ENCODE data around the gene C20orf173. TPM values are rescaled to one million over a fixed set of nuclear protein-coding genes. Genes with fewer than 3 reads are reported as not detected.

Gene C20orf173
- total RNA-seq, 1 experiment from 2014 or later: not detected

DNA sequence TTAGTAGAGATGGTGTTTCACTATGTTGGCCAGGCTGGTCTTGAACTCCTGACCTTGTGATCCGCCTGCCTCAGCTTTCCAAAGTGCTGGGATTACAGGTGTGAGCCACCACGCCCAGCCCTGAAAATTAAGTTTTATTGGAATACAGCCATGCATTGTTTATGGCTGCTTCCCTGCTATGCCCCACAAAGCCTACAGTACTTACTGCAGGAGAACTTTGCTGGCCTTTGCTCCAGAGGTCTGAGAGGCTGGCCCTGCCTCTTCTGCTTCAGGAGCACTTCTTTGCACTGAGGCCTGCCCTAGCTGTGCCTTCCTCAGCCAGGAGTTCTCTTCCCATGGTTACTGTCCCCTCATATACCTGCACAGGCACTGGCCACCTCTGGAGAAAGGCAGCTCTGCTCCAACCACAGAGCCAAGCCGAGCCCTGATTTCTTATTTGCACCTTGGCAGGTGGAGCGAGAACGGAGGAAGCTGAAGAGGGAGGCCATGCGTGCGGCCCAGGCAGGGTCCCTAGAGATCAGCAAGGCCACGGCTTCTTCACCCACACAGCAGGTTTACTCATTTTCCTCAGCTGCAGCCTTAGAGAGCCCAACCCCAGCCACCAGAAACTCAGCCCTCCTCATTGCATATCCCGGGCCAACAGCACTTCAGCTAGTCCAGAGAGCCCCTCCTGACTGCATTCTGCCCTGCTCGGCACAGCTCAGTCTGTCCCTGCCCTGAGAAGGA is 20.8 kb downstream of the C20orf173 start:
- DNase-seq (ENCODE audit: extremely low read depth, low read depth): no peak

DNA sequence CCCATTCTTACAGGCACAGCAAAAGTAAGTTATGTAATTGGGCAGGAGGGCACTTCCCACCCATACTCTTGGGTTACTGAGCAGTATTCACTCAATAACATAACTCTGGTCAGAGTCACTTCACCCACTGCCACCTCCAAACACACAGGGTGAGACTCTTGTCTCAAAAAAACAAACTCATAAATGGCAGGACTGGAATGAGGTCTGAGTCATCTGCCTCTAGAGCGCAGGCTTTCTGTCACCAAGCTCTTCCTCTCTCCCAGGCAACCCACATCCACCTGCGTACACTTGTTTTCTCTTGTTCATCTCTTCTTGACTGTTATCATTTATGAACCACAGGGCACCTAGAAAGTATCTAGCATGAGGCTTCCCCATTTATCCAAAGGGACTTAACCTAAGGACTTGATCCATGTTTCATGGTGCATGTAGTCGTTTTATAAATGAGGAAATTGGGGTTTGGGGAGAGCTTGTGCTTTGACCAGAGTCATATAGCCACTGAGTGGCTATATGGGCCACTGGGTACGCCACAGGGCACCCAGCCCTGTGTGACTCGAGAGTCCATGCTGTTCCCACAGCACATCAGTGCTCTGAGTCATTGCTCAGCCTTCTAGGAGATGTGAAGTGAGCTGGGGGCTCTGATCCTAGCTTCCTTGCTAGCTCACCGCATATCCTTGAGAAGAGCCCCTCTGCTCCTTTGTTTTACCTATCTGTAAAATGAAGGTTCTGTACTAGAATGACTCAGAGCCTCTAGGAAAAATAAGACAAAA is 22.4 kb downstream of the C20orf173 start:
- no peak for DNase-seq (ENCODE audit: extremely low read depth, low read depth)

DNA sequence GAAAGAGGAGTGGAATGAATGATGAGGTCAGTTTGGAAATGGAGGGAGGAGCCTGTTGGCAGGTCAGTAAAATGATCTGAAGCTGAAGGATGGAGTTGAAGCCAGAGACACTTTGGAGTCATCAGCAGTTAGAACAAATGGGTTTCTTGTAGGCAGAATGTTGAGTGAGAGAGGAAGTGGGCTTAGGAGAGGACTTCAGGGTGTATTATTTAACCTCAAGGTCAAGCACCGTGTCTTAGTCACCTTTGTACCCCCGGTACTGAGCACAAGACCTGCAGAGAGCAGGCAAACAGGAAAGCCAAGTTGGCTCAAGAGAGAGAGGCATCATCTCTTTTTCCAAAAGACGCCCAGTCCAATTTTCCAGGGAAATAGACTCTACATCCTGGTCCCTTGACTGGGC is 23.3 kb downstream of the C20orf173 start:
- DNase-seq (ENCODE audit: extremely low read depth, low read depth): no peak

DNA sequence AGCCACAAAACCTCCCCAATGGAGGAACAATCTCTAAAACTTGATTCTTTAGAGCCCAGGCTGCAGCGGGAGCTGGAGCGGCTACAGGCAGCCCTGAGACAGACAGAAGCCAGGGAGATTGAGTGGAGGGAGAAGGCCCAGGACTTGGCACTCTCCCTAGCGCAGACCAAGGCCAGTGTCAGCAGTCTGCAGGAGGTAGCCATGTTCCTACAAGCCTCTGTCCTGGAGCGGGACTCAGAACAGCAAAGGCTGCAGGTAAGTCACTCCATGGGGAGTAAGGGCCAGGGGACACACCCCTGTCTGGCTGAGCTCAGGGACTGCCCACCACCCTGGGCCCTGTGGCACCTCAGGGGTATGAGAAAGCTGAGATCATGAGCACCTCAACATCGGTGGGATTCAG is 24.7 kb downstream of the C20orf173 start:
- DNase-seq (ENCODE audit: extremely low read depth, low read depth): no peak

DNA sequence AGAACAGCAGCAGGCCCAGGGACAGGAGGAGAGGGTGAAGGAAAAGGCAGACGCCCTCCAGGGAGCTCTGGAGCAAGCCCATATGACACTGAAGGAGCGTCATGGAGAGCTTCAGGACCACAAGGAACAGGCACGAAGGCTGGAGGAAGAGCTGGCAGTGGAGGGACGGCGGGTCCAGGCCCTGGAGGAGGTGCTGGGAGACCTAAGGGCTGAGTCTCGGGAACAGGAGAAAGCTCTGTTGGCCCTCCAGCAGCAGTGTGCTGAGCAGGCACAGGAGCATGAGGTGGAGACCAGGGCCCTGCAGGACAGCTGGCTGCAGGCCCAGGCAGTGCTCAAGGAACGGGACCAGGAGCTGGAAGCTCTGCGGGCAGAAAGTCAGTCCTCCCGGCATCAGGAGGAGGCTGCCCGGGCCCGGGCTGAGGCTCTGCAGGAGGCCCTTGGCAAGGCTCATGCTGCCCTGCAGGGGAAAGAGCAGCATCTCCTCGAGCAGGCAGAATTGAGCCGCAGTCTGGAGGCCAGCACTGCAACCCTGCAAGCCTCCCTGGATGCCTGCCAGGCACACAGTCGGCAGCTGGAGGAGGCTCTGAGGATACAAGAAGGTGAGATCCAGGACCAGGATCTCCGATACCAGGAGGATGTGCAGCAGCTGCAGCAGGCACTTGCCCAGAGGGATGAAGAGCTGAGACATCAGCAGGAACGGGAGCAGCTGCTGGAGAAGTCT is 25.5 kb downstream of the C20orf173 start:
- DNase-seq (ENCODE audit: extremely low read depth, low read depth): no peak

DNA sequence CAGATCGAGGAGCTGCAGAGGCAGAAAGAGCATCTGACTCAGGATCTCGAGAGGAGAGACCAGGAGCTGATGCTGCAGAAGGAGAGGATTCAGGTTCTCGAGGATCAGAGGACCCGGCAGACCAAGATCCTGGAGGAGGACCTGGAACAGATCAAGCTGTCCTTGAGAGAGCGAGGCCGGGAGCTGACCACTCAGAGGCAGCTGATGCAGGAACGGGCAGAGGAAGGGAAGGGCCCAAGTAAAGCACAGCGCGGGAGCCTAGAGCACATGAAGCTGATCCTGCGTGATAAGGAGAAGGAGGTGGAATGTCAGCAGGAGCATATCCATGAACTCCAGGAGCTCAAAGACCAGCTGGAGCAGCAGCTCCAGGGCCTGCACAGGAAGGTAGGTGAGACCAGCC is 26.2 kb downstream of the C20orf173 start:
- no peak for DNase-seq (ENCODE audit: extremely low read depth, low read depth)

DNA sequence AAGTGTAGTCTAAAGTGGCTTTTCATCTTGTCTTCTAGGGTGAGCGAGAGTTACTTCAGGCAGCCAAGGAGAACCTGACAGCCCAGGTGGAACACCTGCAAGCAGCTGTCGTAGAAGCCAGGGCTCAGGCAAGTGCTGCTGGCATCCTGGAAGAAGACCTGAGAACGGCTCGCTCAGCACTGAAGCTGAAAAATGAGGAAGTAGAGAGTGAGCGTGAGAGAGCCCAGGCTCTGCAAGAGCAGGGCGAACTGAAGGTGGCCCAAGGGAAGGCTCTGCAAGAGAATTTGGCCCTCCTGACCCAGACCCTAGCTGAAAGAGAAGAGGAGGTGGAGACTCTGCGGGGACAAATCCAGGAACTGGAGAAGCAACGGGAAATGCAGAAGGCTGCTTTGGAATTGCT is 27.1 kb downstream of the C20orf173 start:
- DNase-seq (ENCODE audit: extremely low read depth, low read depth): no peak

DNA sequence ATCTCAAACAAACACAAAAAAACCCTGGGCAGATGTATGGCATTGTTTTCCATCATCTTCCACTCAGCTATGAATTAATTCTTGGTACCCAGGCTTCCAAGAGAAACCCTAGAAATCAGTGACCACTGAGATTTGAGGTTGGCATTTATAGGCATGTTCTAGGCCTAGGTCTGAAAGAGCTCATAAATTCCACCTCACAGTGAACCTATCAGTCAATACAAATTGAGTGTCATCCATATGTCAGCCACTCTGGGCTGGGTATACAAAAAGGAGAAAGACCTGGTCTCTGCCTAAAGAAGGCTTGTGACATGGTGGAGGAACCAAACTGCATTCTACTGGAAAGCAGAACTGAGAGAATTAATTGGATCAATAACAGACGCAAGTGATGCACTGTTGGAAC is 30.2 kb downstream of the C20orf173 start:
- DNase-seq (ENCODE audit: extremely low read depth, low read depth): no peak

DNA sequence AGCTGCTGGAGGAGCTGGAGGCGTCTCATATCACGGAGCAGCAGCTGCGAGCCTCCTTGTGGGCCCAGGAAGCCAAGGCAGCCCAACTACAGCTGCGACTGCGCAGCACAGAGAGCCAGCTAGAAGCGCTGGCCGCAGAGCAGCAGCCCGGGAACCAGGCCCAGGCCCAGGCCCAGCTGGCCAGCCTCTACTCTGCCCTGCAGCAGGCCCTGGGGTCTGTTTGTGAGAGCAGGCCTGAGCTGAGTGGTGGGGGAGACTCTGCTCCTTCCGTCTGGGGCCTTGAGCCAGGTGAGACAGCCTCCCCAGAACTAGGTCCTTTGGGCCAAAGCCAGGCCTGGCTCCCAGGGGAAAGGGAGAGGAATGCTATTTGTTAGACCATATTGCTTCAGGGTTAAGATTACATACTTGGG is 31.7 kb downstream of the C20orf173 start:
- DNase-seq (ENCODE audit: extremely low read depth, low read depth): no peak

DNA sequence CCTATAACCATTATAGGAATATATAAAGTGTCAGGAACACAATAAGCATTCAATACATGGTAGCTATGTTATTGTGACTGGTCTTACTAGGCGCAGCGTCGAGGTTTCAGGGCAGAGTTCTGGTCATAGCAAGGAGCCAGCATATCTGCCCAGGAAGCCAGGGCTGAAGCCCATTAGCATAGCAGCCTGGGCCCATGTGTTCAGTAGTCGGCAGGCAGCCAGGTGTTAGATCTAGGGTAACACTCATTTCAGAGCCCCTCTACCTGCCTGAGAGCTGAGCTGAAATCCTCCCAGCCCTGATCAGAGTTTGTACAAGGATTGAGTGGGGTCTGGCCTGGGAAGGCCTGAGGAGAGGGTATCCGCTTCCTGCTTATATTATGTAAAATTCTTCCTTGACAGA is 32.1 kb downstream of the C20orf173 start:
- DNase-seq (ENCODE audit: extremely low read depth, low read depth): no peak

DNA sequence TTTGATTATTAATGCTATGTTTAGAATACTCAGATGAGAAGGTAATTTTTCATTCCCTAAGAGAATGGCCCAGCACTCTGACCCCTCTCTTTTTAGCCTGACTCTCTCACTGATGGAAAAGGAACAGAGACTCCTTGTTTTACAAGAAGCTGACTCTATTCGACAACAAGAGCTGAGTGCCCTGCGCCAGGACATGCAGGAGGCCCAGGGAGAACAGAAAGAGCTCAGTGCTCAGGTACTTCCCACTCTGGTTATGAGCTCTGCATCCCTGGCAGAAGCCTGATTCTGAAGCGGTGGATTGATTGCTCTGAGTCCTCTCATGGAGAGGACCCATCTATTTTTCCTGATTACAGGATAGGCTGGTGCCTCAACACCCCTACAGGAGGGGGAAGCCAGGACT is 33.0 kb downstream of the C20orf173 start:
- DNase-seq (ENCODE audit: extremely low read depth, low read depth): no peak

DNA sequence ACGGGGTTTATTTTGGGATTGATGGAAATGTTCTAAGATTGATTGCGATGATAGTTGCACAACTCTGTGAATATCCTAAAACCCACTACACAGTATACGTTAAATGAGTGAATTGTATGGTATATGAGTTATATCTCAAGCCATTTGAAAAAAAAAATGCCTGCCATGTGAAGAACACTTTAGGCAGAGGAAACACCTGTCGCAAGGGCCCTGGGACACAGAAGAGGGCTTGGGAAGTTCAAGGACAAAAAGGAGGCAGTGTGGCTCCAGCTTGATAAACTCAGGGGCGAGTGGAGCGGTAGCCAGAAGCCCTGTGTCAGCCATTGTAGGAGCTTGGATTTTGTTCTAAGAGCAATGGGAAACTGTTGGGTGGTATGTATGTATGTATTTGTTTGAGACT is 37.1 kb downstream of the C20orf173 start:
- DNase-seq (ENCODE audit: extremely low read depth, low read depth): no peak

DNA sequence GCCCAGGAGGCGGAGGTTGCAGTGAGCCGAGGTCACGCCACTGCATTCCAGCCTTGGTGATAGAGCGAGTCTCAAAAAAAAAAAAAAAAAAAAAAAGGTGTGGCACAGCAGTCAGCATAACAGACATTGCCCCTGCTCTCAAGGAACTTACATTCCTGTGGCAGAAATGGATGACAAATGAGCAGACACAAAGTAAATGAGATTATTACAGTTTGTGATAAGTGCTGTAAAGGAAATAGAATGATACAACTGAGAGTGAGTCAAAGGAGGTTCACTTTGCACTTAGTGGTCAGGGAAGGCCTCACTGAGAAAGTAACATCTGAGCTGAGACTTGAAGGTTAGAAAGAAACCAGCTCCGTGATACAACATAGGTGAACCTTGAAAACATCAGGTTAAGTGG is 37.6 kb downstream of the C20orf173 start:
- DNase-seq (ENCODE audit: extremely low read depth, low read depth): no peak

DNA sequence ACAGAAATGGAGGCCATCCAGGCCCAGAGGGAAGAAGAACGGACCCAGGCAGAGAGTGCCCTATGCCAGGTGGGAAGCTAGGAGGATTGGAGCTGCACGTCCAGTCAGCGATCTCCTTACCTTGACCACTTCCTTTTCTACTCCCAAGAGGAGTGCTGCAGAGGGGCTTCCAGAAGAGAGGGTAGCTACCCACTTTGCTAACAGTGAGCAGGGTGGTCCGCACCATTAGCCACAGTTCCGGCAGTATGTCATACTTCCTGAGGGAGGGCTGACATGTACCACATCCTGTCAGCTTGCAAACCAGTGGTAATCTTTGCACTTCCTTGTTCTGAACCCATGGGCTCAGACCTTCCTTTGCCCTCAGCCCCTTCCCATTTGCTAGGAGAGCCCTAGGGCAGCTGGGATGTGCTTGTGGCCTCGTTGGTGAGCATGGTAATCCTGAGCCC is 38.7 kb downstream of the C20orf173 start:
- DNase-seq (ENCODE audit: extremely low read depth, low read depth): no peak

DNA sequence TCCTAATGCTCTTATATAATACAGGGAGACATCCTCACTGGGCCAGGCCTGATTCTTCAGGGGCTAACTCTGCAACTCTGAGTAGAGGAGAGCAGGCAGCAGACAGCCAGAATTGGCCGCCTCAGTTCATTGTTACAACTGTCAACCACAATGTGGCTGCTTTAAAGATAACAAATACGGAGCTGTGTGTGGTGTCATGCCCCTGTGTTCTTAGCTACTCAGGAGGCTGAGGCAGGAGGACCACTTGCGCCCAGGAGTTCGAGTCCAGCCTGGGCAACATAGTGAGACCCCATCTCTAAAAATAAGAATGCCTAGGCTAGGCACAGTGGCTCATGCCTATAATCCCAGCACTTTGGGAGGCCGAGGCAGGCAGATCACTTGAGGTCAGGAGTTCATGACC is 39.7 kb downstream of the C20orf173 start:
- DNase-seq (ENCODE audit: extremely low read depth, low read depth): no peak

DNA sequence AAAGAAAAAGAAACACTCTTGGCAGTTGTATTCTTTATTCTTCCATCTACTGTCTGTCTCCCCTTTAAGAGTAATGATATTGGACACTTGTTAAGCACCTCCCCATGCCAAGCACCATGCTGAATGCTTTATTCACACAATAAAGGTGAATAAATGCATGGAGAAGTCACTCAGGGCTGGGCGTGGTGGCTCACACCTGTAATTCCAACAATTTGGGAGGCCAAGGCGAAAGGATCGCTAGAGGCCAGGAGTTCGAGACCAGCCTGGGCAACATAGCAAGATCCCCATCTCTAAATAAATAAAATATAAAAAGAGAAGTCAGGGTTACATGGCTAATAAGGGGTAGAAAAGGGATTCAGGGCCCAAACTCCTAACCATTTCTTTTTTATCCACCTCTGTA is 42.0 kb downstream of the C20orf173 start:
- no peak for DNase-seq (ENCODE audit: extremely low read depth, low read depth)

DNA sequence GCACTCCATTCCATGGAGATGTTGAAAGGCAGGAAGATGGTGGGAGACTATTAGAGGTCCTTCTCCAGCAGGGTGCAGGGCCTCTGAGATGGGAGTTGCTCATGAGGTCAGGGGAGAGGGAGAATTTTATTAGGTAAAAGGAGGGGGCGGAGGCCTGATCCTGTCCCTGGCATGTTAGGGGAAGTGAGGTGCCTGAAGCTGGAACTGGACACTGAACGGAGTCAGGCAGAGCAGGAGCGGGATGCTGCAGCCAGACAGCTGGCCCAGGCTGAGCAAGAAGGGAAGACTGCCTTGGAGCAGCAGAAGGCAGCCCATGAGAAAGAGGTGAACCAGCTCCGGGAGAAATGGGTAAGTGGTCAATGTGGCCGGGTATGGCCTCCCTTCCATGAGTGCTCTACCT is 49.7 kb downstream of the C20orf173 start:
- no peak for DNase-seq (ENCODE audit: extremely low read depth, low read depth)

DNA sequence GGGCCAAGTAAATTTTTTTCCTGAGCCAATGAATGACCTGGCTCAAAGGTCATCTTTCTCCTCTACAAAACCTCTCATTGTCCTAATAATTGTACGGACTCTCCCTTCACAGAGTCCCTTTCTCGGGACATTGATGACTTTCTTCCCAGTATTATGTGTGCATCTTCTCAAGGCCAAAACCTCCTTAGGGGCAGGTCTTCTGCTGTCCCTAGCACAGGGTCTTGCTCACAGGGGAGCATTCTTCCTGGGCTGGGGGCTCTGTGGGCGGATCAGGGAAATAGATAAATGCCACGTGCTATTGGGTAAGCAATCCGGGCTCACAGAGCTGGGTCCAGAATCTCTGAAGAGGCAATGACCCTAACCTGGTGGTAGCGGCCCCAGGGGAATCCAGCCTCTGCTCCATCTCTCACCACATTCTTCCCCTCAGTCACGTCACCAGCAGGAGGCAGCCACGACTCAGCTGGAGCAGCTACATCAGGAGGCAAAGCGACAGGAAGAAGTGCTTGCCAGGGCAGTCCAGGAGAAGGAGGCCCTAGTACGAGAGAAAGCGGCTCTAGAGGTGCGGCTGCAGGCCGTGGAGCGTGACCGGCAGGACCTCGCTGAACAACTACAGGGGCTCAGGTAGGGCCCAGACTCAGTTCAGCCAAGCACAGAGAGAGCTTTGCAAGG is 50.5 kb downstream of the C20orf173 start:
- no peak for DNase-seq (ENCODE audit: extremely low read depth, low read depth)
